PC-9 (cell line): Measurements from ENCODE around the gene OR1M1. TPM values are rescaled to one million over a fixed set of nuclear protein-coding genes. Genes with fewer than 3 reads are reported as not detected.

Experiments
- BruUV-seq: library from RNA; stranded (reverse); fragments of 400-500 nt; replicated peaks from 2 replicates; lab custom pipeline; 2021; lab: Mats Ljungman, UMichigan
- CTCF ChIA-PET: fragments of 300-600 bp; sonication (Branson Sonifier 250); formaldehyde crosslinking; loops from one replicate; lab custom pipeline; 2022; ENCODE audit warnings: antibody characterized with exemption; lab: Charles Lee
- POLR2A ChIA-PET: fragments of 300-600 bp; sonication (Branson Sonifier 250); formaldehyde crosslinking; loops from one replicate; lab custom pipeline; 2022; ENCODE audit warnings: antibody characterized with exemption; ENCODE audit not compliant: unreplicated experiment; lab: Charles Lee
- DNase-seq, 2 experiments: peaks; one replicate each; pipeline versions ENCODE4 v3.0.0 to v3.0.0-alpha.2; 2015 to 2022; ENCODE audit warnings: mixed read lengths in 1 of 2
- H2AFZ ChIP-seq: fragments of 200-600 bp; sonication (generic); 2 replicates; pipeline ENCODE4 v1.8.1; 2017; ENCODE audit warnings: antibody characterized with exemption
- H3F3A ChIP-seq: fragments of 200-600 bp; sonication (generic); 2 replicates; pipeline ENCODE4 v1.8.1; 2017; ENCODE audit warnings: antibody characterized with exemption, mild to moderate bottlenecking, low read depth; ENCODE audit not compliant: insufficient read depth
- H3K27ac ChIP-seq: fragments of 200-600 bp; sonication (generic); 2 replicates; pipeline ENCODE4 v1.6.1; 2016; ENCODE audit warnings: mixed run types
- H3K27me3 ChIP-seq: fragments of 200-600 bp; sonication (generic); 2 replicates; pipeline ENCODE4 v1.6.1; 2016; ENCODE audit warnings: low read depth, mixed run types; ENCODE audit not compliant: insufficient read depth
- H3K36me3 ChIP-seq: fragments of 200-600 bp; sonication (generic); 2 replicates; pipeline ENCODE4 v1.6.1; 2016; ENCODE audit warnings: low read depth, mixed run types
- H3K4me1 ChIP-seq: fragments of 200-600 bp; sonication (generic); replicated peaks from 2 replicates; pipeline ENCODE4 v1.6.1; 2016; ENCODE audit warnings: mixed run types; ENCODE audit not compliant: insufficient read depth
- H3K4me2 ChIP-seq: fragments of 200-600 bp; sonication (generic); 2 replicates; pipeline ENCODE4 v1.6.1; 2017; ENCODE audit warnings: mixed run types
- H3K4me3 ChIP-seq: fragments of 200-600 bp; sonication (generic); 2 replicates; pipeline ENCODE4 v1.6.1; 2016; ENCODE audit warnings: mixed run types
- H3K79me2 ChIP-seq: fragments of 200-600 bp; sonication (generic); 2 replicates; pipeline ENCODE4 v1.6.1; 2017; ENCODE audit warnings: low read depth, mixed run types
- H3K9me2 ChIP-seq: fragments of 200-600 bp; sonication (generic); 2 replicates; pipeline ENCODE4 v1.8.1; 2017; ENCODE audit warnings: mild to moderate bottlenecking; ENCODE audit not compliant: insufficient read depth
- H3K9me3 ChIP-seq: fragments of 200-600 bp; sonication (generic); 2 replicates; pipeline ENCODE4 v1.8.1; 2016; ENCODE audit warnings: low read depth; ENCODE audit not compliant: insufficient read depth
- H4K20me1 ChIP-seq: fragments of 200-600 bp; sonication (generic); 2 replicates; pipeline ENCODE4 v1.8.1; 2017; ENCODE audit not compliant: insufficient read depth
- EZH2 ChIP-seq: fragments of 200-600 bp; sonication (generic); IDR thresholded peaks from 2 replicates; pipeline ENCODE4 v1.8.0; 2017; ENCODE audit warnings: antibody characterized with exemption, low read depth
- intact Hi-C: fragments of 100-400 bp; cut with micrococcal nuclease; formaldehyde crosslinking; loops from one replicate; pipeline ENCODE4 v1.10.0; 2022; ENCODE audit not compliant: unreplicated experiment
- total RNA-seq: library from RNA; stranded (reverse); gene quantifications from 2 replicates; pipeline ENCODE4 v1.2.3, GENCODE V29; 2021
- TF ChIP-seq, protein P1 (sequence below): fragments of 200-600 bp; sonication (generic); conservative IDR thresholded peaks from 2 replicates; pipeline ENCODE4 v1.6.1; 2017; ENCODE audit warnings: mixed run types, antibody characterized with exemption, mild to moderate bottlenecking, moderate library complexity

The OR1M1 gene
- total RNA-seq, 1 experiment from 2014 or later: not detected

- POLR2A ChIA-PET: no interaction called here
- intact Hi-C loops: no loop called here
Measured at GRCh38 chr19:9126900-9127405, 40.1 kb downstream of the OR1M1 start, which contains the start of gene OR7G3. TSS of gene OR7G3 (minus strand) at chr19:9126950. CDS start at chr19:9126950, 0 bp downstream.

GRCh38 chr19:9128171-9128570 is 41.3 kb downstream of the OR1M1 start:
- BruUV-seq: no TSS peak
- peak overlapping the region; percentile 39 for H3K4me2 ChIP-seq

More at GRCh38 chr19:9126900-9127405, 40.1 kb downstream of the OR1M1 start, which contains the start of gene OR7G3:
- Histone ChIP-seq H3K9me3 (no peaks in the 10 kb centered on the region; the same call in 1 of the 2 replicates), H3F3A (peaks cover 11% of the 10 kb centered on the region; the same call in 1 of the 2 replicates), H3K27me3 (no peaks in the 10 kb centered on the region), H3K36me3 (no peaks in the 10 kb centered on the region), H2AFZ (no peak within 1 kb of the TSS), H3K27ac (peak within 1 kb of the TSS; percentile 62; the same call in 1 of the 2 replicates), H3K4me1 (peaks cover 30% of the 10 kb centered on the region), H3K79me2 (no peaks in the 10 kb centered on the region), H4K20me1 (no peaks in the 10 kb centered on the region), H3K4me3 (no peak within 1 kb of the TSS), H3K4me2 (no peak within 1 kb of the TSS), H3K9me2 (no peaks in the 10 kb centered on the region)
- CTCF ChIA-PET: no interaction called here
- no peak for TF ChIP-seq EZH2
- TF ChIP-seq, protein P1, sequence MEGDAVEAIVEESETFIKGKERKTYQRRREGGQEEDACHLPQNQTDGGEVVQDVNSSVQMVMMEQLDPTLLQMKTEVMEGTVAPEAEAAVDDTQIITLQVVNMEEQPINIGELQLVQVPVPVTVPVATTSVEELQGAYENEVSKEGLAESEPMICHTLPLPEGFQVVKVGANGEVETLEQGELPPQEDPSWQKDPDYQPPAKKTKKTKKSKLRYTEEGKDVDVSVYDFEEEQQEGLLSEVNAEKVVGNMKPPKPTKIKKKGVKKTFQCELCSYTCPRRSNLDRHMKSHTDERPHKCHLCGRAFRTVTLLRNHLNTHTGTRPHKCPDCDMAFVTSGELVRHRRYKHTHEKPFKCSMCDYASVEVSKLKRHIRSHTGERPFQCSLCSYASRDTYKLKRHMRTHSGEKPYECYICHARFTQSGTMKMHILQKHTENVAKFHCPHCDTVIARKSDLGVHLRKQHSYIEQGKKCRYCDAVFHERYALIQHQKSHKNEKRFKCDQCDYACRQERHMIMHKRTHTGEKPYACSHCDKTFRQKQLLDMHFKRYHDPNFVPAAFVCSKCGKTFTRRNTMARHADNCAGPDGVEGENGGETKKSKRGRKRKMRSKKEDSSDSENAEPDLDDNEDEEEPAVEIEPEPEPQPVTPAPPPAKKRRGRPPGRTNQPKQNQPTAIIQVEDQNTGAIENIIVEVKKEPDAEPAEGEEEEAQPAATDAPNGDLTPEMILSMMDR: no peak
- BruUV-seq: no TSS peak
- DNase-seq: no peak

DNA sequence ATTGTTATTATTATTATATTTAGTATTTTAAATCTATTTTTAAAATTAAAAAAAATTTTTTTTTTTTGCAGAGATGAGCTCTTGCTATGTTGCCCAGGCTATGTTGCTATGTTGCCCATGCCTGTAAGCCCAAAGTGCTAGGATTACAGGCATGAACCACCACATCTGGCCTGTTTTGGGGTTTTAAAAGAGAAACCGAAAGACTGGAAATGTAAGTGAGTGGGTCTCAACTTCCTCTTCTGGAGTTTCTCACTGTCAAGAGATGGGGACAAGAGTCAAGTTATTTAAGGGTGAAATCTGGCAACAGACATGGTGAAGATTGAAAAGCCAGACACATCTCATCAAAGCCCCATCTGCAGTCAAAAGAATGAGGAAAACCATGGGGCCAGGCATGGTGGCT is 44.1 kb downstream of the OR1M1 start:
- Histone ChIP-seq H3K79me2 (no peaks in the 10 kb centered on the region), H2AFZ (no peak overlapping the region), H3K9me2 (no peaks in the 10 kb centered on the region), H3K9me3 (no peaks in the 10 kb centered on the region; the same call in 1 of the 2 replicates), H3K27ac (no peak overlapping the region), H3K36me3 (no peaks in the 10 kb centered on the region), H3K4me1 (peaks cover 30% of the 10 kb centered on the region), H3K27me3 (no peaks in the 10 kb centered on the region), H4K20me1 (no peaks in the 10 kb centered on the region), H3F3A (peaks cover 13% of the 10 kb centered on the region; the same call in 1 of the 2 replicates), H3K4me2 (no peak overlapping the region), H3K4me3 (no peak overlapping the region)
- CTCF ChIA-PET: interaction anchor here (0.6 kb wide), 2 partner anchors 197 to 491 kb away, joined by 3 to 9 read pairs; no protein-coding TSS in a partner anchor
- DNase-seq: no peak
- TF ChIP-seq EZH2: no peak
- TF ChIP-seq, protein P1: no peak
- POLR2A ChIA-PET: no interaction called here
- intact Hi-C loops: no loop called here
- BruUV-seq: no TSS peak

More at GRCh38 chr19:9128171-9128570, 41.3 kb downstream of the OR1M1 start:
- no peaks in the 10 kb centered on the region for H3K79me2 ChIP-seq
- H3F3A ChIP-seq: peaks cover 11% of the 10 kb centered on the region; the same call in 1 of the 2 replicates
- POLR2A ChIA-PET: no interaction called here
- peaks cover 30% of the 10 kb centered on the region for H3K4me1 ChIP-seq
- DNase-seq: peak; percentile 44 to 100
- intact Hi-C loops: no loop called here
- TF ChIP-seq, protein P1: no peak
- TF ChIP-seq EZH2: no peak
- H3K27ac ChIP-seq: peak overlapping the region; percentile 62
- no peaks in the 10 kb centered on the region for H3K9me2 ChIP-seq
- H4K20me1 ChIP-seq: no peaks in the 10 kb centered on the region
- CTCF ChIA-PET: no interaction called here
- H3K36me3 ChIP-seq: no peaks in the 10 kb centered on the region
- no peaks in the 10 kb centered on the region for H3K27me3 ChIP-seq
- no peak overlapping the region for H2AFZ ChIP-seq
- no peaks in the 10 kb centered on the region; the same call in 1 of the 2 replicates for H3K9me3 ChIP-seq
- no peak overlapping the region for H3K4me3 ChIP-seq
